ENCODE measurements around the gene PPP2R2B. TPM values are rescaled to one million over a fixed set of nuclear protein-coding genes. Genes with fewer than 3 reads are reported as not detected.

The PPP2R2B gene
- total RNA-seq, 4 donors from 2014 or later = 0.53 to 2.0 (median 1.1) TPM

DNA sequence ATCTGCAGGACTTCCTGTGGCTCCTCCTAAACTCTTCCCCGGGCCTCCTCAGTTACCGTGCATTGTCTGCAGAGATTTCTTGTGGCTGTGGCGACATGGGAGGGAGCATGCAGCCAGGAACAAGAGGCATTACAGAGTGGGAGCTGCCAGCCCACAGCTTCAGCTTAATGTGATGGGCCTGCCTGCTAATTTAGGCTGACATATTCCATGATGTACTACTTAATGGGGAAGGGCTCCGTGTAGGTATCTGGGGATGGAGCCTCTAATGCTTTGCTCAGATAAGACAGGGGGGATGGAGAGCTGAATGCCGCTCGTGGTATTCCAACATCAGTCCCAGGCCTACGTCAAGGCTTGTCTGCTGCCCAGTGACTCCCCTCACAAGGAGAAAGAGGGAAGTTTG is 225.0 kb downstream of the PPP2R2B start:
- 72 to 88% methylated on average over 4 to 7 of the region's 7 CpGs for WGBS, 2 donors
- H3K36me3 ChIP-seq = no peaks in the 10 kb centered on the region
- intact Hi-C loops (cut with DNase I) = no loop called here
- no peak overlapping the region for H3K27ac ChIP-seq
- no peak for TF ChIP-seq POLR2A (IDR thresholded peaks at IDR 0.05)
- TF ChIP-seq, protein P1, sequence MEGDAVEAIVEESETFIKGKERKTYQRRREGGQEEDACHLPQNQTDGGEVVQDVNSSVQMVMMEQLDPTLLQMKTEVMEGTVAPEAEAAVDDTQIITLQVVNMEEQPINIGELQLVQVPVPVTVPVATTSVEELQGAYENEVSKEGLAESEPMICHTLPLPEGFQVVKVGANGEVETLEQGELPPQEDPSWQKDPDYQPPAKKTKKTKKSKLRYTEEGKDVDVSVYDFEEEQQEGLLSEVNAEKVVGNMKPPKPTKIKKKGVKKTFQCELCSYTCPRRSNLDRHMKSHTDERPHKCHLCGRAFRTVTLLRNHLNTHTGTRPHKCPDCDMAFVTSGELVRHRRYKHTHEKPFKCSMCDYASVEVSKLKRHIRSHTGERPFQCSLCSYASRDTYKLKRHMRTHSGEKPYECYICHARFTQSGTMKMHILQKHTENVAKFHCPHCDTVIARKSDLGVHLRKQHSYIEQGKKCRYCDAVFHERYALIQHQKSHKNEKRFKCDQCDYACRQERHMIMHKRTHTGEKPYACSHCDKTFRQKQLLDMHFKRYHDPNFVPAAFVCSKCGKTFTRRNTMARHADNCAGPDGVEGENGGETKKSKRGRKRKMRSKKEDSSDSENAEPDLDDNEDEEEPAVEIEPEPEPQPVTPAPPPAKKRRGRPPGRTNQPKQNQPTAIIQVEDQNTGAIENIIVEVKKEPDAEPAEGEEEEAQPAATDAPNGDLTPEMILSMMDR (IDR thresholded peaks at IDR 0.05) = no peak
- no peak for DNase-seq
- H3K4me1 ChIP-seq = no peaks in the 10 kb centered on the region
- no peaks in the 10 kb centered on the region for H3K9me3 ChIP-seq
- no peak overlapping the region for H3K4me3 ChIP-seq
- no peaks in the 10 kb centered on the region for H3K27me3 ChIP-seq

DNA sequence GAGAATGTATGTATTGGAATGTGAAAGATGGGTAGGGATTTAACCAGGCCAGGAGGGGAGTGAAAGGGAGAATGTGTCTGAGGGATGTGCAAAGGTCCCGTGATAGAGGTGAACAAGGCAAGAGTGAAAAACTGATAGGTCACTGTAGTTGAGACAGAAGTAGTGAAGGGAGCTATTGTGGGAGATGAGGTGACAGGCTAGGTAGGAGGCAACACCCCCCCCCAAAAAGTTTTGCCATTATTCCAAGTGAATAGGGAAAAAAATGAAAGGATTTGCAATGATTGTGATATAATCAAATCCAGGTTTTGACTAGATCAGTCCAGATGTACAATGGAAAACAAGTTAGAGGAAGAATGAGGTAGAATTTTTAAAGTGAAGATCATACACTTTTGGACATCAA is 226.0 kb downstream of the PPP2R2B start:
- H3K36me3 ChIP-seq = no peaks in the 10 kb centered on the region
- H3K9me3 ChIP-seq = no peaks in the 10 kb centered on the region
- WGBS, 2 donors = 83 to 92% methylated on average over 1 of the region's 1 CpG
- TF ChIP-seq, protein P1 (IDR thresholded peaks at IDR 0.05) = no peak
- no peak for TF ChIP-seq POLR2A (IDR thresholded peaks at IDR 0.05)
- H3K27ac ChIP-seq = no peak overlapping the region
- no peak for DNase-seq
- intact Hi-C loops (cut with DNase I) = no loop called here
- no peaks in the 10 kb centered on the region for H3K27me3 ChIP-seq
- no peaks in the 10 kb centered on the region for H3K4me1 ChIP-seq
- H3K4me3 ChIP-seq = no peak overlapping the region

DNA sequence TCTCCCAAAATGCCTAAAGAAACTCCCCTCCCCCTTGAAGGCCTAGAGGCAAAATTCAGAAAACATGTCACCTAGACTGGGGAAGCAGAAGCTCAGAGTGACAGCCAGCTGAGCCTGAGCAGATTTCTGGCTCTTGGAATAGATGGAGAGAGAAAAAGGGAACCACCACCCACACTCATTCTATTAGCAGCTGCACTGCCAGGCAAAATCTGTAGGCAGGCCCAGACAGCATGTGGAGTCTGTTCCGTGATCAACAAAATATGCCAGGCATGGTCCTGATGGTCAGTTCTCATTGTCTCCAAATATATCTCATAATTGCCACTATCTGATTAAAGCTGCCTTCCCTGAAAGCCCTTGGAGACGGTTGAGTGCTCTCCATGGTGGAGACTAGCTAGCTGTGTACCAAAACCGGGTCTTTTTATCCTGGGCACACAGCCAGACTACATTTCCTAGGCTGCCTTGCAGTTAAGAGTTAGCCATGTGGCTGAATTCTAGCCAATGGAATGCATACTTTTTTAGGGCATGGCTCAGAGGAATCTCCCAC is 230.8 kb downstream of the PPP2R2B start:
- intact Hi-C loops (cut with DNase I) = no loop called here
- Histone ChIP-seq H3K27ac (no peak overlapping the region), H3K9me3 (no peaks in the 10 kb centered on the region), H3K36me3 (no peaks in the 10 kb centered on the region), H3K27me3 (no peaks in the 10 kb centered on the region), H3K4me3 (no peak overlapping the region), H3K4me1 (no peaks in the 10 kb centered on the region)
- TF ChIP-seq POLR2A (IDR thresholded peaks at IDR 0.05) = no peak
- DNase-seq = no peak
- WGBS, 2 donors = 47 to 61% methylated on average over 3 of the region's 3 CpGs

DNA sequence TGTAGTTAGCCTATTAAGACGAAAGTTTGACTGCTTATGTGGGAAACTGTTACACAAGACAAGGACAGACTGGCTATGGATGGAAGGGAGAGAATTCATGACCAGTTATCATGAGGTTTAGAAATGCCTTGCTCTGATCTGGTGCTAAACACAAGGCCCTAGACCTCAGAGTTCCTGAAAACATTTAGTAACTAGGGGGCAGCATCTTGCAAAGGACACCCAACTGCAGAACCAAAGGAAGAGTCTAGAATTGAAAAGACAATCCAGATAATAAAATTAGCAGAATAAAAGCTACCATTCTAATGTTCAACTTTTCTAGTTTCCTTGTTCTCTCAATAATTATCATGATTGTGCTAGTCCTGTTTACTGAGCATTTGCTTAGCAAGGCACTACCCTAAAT is 232.1 kb downstream of the PPP2R2B start:
- no peak for DNase-seq
- 59 to 62% methylated on average over 1 of the region's 1 CpG for WGBS, 2 donors
- Histone ChIP-seq H3K27me3 (no peaks in the 10 kb centered on the region), H3K27ac (no peak overlapping the region), H3K4me1 (no peaks in the 10 kb centered on the region), H3K4me3 (no peak overlapping the region), H3K36me3 (no peaks in the 10 kb centered on the region), H3K9me3 (no peaks in the 10 kb centered on the region)
- no peak for TF ChIP-seq POLR2A (IDR thresholded peaks at IDR 0.05)
- TF ChIP-seq, protein P1 (IDR thresholded peaks at IDR 0.05) = no peak
- intact Hi-C loops (cut with DNase I) = no loop called here

DNA sequence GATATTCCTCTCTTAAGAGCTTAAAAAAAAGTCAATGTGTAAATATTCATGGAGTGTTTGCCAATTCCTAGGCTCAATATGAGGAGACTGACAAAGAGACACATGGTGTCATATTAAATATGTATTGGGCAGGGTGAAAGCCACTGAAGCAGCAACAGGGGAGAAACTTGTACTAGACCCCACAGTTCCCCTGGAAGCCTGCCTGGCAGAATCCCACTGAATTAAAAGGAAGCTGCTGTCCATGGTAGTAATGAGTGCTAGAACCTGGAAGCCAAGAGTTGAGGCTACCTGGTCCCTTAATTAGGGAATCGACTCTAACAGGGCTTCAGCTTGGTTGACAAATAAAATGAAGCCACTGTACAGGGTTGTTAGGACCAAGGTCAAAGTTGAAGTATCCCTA is 233.2 kb downstream of the PPP2R2B start:
- TF ChIP-seq POLR2A (IDR thresholded peaks at IDR 0.05) = no peak
- TF ChIP-seq, protein P1 (IDR thresholded peaks at IDR 0.05) = no peak

DNA sequence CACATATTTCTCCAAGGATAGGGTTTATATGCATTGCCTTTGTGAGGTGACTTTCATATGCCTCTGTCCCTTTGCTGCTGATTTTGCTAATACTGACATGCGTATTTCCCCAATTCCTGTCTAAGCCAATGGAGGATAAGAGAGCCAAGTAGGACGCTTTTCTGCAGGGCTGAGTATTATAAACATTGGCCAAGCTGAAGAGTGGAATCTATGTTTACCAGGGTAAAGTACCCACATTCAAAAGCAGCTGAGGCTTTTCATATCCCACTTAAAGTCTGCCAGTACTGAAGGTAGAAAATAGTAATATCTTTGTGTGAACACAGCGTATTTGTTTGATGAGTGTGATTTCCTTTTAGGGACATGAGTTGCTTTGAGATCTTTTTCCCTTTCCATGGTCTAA is 233.7 kb downstream of the PPP2R2B start:
- 90 to 94% methylated on average over 3 of the region's 3 CpGs for WGBS, 2 donors
- no peaks in the 10 kb centered on the region for H3K36me3 ChIP-seq

More for the DNA sequence above, 233.2 kb downstream of the PPP2R2B start:
- Histone ChIP-seq H3K36me3 (no peaks in the 10 kb centered on the region), H3K9me3 (no peaks in the 10 kb centered on the region), H3K4me1 (no peaks in the 10 kb centered on the region), H3K27ac (no peak overlapping the region), H3K4me3 (no peak overlapping the region), H3K27me3 (no peaks in the 10 kb centered on the region)
- DNase-seq = no peak
- intact Hi-C loops (cut with DNase I) = no loop called here
- 45 to 77% methylated on average over 1 of the region's 1 CpG for WGBS, 2 donors

More for the DNA sequence above, 233.7 kb downstream of the PPP2R2B start:
- Histone ChIP-seq H3K4me3 (no peak overlapping the region), H3K27me3 (no peaks in the 10 kb centered on the region), H3K9me3 (no peaks in the 10 kb centered on the region), H3K4me1 (no peaks in the 10 kb centered on the region), H3K27ac (no peak overlapping the region)
- DNase-seq = no peak
- intact Hi-C loops (cut with DNase I) = no loop called here
- TF ChIP-seq POLR2A (IDR thresholded peaks at IDR 0.05) = no peak
- TF ChIP-seq, protein P1 (IDR thresholded peaks at IDR 0.05) = no peak

Measured in esophagus squamous epithelium (tissue), 5 donors.